ENCODE data around the gene NOXA1.
"Not testable (repeated sequence)": the region's sequence is repeated elsewhere in the genome, so short reads cannot be mapped to it uniquely, and the experiment has no call there.

The NOXA1 gene

GRCh38 chr9:137378688-137379410 is 44.3 kb upstream of the NOXA1 start:
- H3K27ac ChIP-seq (ENCODE audit: extremely low read depth, low read depth, low read length); POLR2A ChIA-PET; CTCF ChIA-PET: not testable (repeated sequence)

GRCh38 chr9:137379761-137380161 is 43.4 kb upstream of the NOXA1 start:
- Histone ChIP-seq H3K27ac (ENCODE audit: extremely low read depth, low read depth, low read length) (no peak overlapping the region), H3K9me3 (ENCODE audit: control insufficient read depth, insufficient read depth, low read depth, low read length) (no peaks in the 10 kb centered on the region), H3K4me3 (ENCODE audit: low read depth, low read length) (no peak overlapping the region), H3K36me3 (ENCODE audit: control insufficient read depth in 2 of 2, insufficient read depth in 1 of 2, low read length in 2 of 2) (no peaks in the 10 kb centered on the region), H3K4me1 (ENCODE audit: control insufficient read depth, insufficient read depth, low read length) (no peaks in the 10 kb centered on the region)
- no peak for TF ChIP-seq PRDM4 (tag by site-specific recombination; IDR thresholded peaks at IDR 0.05)
- no peak for TF ChIP-seq ZNF768 (tag by site-specific recombination; IDR thresholded peaks at IDR 0.05)
- no peak for TF ChIP-seq ZBTB6 (tag by site-specific recombination; IDR thresholded peaks at IDR 0.05)
- TF ChIP-seq ZBTB10 (tag by site-specific recombination; IDR thresholded peaks at IDR 0.05): peak; percentile 77; the same call in 1 of the 2 replicates
- TF ChIP-seq ZNF596 (tag by site-specific recombination; IDR thresholded peaks at IDR 0.05): no peak
- TF ChIP-seq HIC1 (tag by site-specific recombination; IDR thresholded peaks at IDR 0.05): peak; percentile 52; the same call in 1 of the 2 replicates
- no peak for TF ChIP-seq ZNF626 (tag by site-specific recombination; IDR thresholded peaks at IDR 0.05)
- no peak for TF ChIP-seq ZNF239 (tag by site-specific recombination; IDR thresholded peaks at IDR 0.05)
- no peak for TF ChIP-seq KLF7 (tag by site-specific recombination; IDR thresholded peaks at IDR 0.05; ENCODE audit: borderline replicate concordance)
- POLR2A ChIA-PET: no interaction called here
- CTCF ChIA-PET: no interaction called here

More at GRCh38 chr9:137378688-137379410, 44.3 kb upstream of the NOXA1 start:
- H3K4me3 ChIP-seq (ENCODE audit: low read depth, low read length); H3K9me3 ChIP-seq (ENCODE audit: control insufficient read depth, insufficient read depth, low read depth, low read length); H3K36me3 ChIP-seq (ENCODE audit: control insufficient read depth in 2 of 2, insufficient read depth in 1 of 2, low read length in 2 of 2); H3K4me1 ChIP-seq (ENCODE audit: control insufficient read depth, insufficient read depth, low read length): not testable (repeated sequence)
- peak; percentile 63; the same call in 1 of the 2 replicates for TF ChIP-seq ZBTB10 (tag by site-specific recombination; IDR thresholded peaks at IDR 0.05)

Measured in HEK293 (cell line).